GM12801 (cell line): ENCODE data around the gene NCKAP5.

Source experiments
- TF ChIP-seq, protein P1 (sequence below): IDR thresholded peaks from one replicate; pipeline ENCODE4 v1.5.1; 2011; ENCODE audit warnings: control low read depth; ENCODE audit not compliant: insufficient read length; ENCODE audit errors: extremely low read depth

NCKAP5 gene

DNA sequence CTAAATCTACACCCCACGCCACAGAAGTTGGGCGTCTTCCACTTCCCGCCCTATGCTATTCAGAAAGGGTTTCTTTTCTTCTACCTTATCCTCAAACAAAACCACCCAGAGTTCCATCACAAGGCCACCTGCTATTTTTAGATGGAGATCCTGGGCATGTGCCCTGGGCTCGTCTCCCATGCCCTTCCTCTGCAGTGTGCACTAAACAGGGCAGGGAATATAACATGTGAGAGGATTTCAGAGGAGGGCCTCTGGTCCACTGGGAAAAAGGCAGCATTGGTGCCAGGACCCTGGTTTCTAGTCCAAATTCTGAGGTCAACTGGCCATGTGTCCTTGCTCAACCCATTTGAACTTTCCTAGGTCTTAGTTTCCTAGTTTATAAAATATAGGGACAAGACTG lies 320.0 kb downstream of the NCKAP5 start:
- TF ChIP-seq, protein P1, sequence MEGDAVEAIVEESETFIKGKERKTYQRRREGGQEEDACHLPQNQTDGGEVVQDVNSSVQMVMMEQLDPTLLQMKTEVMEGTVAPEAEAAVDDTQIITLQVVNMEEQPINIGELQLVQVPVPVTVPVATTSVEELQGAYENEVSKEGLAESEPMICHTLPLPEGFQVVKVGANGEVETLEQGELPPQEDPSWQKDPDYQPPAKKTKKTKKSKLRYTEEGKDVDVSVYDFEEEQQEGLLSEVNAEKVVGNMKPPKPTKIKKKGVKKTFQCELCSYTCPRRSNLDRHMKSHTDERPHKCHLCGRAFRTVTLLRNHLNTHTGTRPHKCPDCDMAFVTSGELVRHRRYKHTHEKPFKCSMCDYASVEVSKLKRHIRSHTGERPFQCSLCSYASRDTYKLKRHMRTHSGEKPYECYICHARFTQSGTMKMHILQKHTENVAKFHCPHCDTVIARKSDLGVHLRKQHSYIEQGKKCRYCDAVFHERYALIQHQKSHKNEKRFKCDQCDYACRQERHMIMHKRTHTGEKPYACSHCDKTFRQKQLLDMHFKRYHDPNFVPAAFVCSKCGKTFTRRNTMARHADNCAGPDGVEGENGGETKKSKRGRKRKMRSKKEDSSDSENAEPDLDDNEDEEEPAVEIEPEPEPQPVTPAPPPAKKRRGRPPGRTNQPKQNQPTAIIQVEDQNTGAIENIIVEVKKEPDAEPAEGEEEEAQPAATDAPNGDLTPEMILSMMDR, result no peak

DNA sequence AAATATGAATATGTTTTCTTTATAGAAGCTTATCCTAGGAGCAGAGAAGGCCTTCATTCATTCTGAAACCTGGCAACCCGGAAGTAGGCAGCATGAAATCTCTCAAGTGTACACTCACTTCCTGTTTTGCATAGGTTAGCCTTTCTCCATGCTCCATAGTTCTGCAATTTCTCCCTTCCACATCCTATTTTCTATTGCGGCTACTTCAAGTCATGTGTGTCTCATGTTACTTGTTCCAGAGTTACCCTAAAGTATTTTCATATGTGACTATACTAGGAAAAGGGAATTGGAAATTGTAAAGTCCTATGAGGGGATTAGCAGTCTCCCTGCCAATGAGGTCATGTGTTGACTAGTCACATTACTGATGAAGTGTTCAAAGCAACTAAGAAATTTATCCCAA lies 320.6 kb downstream of the NCKAP5 start:
- TF ChIP-seq, protein P1, result no peak

DNA sequence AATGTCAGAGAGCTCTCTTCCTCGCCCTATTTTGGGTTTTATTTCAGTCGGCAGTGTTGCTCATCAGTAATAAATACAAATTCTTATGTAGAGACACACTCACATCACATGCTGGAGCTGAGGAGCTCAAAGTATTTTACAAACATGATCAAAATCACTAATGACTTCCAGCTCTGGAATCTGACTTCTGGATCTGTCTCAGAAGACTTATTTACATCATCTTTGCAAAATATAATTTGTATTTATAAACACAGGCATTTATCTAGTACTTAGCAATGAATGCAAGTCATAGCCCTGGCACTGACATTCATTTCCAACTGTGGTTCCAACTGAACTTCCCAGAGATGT lies 327.1 kb downstream of the NCKAP5 start:
- TF ChIP-seq, protein P1, result no peak

DNA sequence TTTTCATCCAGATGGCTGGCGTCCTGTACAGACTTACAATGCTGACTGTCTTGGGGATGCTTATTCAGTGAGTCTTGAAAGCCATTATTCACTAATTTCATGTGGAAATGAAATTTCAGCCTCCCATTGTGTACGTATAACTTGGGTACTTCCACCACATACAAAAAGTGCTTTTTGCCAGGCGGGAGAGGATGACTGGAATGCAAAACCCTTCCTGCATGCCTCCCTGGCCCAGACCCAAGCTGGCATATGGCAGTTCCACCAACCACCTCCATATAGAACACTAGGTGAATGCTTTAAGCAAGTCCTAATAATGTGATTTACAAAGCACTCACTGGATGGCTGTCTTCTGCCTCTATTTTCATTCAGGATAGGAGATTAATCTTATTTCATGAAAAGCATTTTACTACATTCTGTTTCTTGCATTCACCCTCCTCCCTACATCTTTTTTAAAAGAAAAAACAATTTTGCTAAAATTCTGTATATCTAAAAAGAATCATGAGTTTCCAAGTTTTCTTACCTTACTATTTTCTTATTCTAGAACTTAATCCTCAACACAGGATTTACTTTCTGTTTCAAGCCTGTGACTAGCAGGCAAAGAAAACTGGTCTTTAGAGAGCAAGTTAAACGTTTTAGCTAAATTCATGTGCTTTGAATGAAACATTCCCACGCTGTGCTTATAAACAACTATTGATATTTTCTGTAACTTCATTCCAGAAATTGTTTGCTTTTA lies 327.6 kb downstream of the NCKAP5 start:
- TF ChIP-seq, protein P1, result no peak

DNA sequence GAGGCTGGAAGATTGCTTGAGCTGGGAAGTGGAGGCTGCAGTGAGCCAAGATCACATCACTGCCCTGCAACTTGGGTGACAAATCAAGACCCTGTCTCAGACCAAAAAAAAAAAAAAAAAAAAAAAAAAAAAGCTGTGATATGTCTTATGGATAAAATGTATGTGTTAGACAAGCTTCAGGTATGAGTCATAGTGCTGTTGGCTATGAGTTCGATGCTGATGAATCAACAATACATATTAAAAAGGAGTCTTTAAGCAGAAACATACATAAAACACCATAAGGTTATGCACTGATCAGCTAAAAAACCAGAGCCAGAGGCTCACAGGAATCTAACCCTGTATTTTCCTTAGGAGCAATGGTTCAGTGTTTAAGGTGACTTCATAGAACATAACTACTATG lies 332.3 kb downstream of the NCKAP5 start:
- TF ChIP-seq, protein P1, result no peak

DNA sequence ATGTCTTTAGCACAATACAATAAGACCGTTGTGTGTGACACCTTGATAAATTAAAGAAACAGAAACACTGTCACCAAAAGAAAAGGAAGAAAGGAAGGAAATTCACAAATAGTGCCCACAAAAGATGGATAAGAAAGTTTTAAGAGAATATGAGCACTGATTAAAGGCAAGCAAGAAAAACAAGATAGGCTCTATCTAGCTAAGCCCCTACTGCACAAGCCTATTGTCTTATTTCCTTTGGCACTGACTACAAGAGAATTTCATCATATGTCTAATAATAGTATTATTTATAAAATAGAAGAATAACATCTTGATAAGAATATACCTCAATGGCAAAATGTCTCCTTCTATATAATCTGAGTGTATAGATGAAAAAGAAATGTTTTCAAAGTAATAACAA lies 335.7 kb downstream of the NCKAP5 start:
- TF ChIP-seq, protein P1, result no peak

DNA sequence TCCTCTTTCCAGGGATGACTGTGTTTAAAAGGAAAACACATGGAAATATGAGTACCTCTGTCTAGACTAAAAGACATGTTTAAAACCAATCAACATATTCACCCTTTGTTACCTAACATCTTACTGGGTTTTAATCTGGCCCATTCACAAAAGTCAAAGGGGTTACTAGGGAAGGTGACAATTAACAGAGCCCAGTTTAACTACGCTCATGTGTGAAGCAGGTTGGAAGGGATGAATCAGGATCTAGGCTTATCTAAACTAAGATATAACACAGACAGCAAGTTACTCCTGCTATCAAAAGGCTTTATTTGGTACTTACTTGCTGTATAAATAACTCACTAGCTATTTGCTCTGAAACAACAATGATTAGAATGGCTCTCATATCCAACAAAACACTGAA lies 337.0 kb downstream of the NCKAP5 start:
- TF ChIP-seq, protein P1, result no peak
